22Rv1 (cell line): ENCODE results near the gene TREH.

Experiments used
- CTCF ChIP-seq: fragments of 450-650 bp; IDR thresholded peaks from 2 replicates; pipeline ENCODE4 v1.5.1; 2017; ENCODE audit warnings: mild to moderate bottlenecking
- ZFX ChIP-seq: fragments of 450-650 bp; IDR thresholded peaks from 2 replicates; pipeline ENCODE4 v1.6.1; 2017; ENCODE audit warnings: antibody characterized with exemption, borderline replicate concordance

DNA sequence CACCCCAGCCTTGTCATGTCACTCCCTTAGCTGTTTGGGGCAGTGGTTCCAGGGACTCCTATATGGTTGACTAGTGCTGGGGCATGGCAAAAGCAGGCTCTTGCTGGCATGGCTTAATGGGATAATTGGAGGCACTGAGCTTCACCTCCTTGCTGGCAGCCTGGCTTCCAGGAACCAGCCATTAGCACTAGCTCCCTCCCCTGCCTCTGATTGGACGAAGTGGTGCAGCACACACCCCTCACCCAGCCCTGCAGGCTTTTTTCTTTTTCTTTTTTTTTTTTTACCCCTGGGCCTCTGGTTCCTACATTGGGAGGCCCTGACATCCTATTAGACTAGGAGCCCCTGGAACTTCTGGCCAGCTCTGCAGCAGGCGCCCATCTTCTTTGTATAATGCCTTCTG lies 53.5 kb downstream of the TREH start:
- TF ChIP-seq CTCF = no peak
- no peak for TF ChIP-seq ZFX
